HEK293T (cell line): ENCODE data around the gene ABLIM2.

ENCODE experiments used
- CTCF ChIA-PET: fragments of 350-600 bp; formaldehyde crosslinking; extraction: SDS; loops from one replicate; lab custom pipeline; 2021; ENCODE audit warnings: antibody characterized with exemption, inconsistent platforms; lab: Yijun Ruan, JAX
- POLR2A ChIA-PET: fragments of 350-600 bp; formaldehyde crosslinking; extraction: SDS; loops from one replicate; lab custom pipeline; 2020; ENCODE audit warnings: antibody characterized with exemption, inconsistent platforms; lab: Yijun Ruan, JAX
- DNase-seq: peaks from one replicate; pipeline ENCODE4 v3.0.0; 2012; ENCODE audit warnings: mixed read lengths; ENCODE audit errors: extremely low spot score
- ARNT ChIP-seq: fragments of 450-650 bp; IDR thresholded peaks from 2 replicates; pipeline ENCODE4 v1.6.1; 2017; ENCODE audit warnings: mild to moderate bottlenecking
- BHLHE40 ChIP-seq: fragments of 450-650 bp; IDR thresholded peaks from 2 replicates; pipeline ENCODE4 v1.6.1; 2016; ENCODE audit warnings: mild to moderate bottlenecking, moderate library complexity, borderline replicate concordance
- CTBP1 ChIP-seq: fragments of 450-650 bp; IDR thresholded peaks from 2 replicates; pipeline ENCODE4 v1.6.1; 2016; ENCODE audit warnings: borderline replicate concordance
- ELF4 ChIP-seq: fragments of 450-650 bp; IDR thresholded peaks from 2 replicates; pipeline ENCODE4 v1.6.1; 2017; ENCODE audit warnings: antibody characterized with exemption
- FOXA1 ChIP-seq: fragments of 450-650 bp; IDR thresholded peaks from 2 replicates; pipeline ENCODE4 v1.6.1; 2016; ENCODE audit warnings: mild to moderate bottlenecking
- FOXK2 ChIP-seq: fragments of 450-650 bp; IDR thresholded peaks from 2 replicates; pipeline ENCODE4 v1.6.1; 2016; ENCODE audit warnings: mild to moderate bottlenecking
- FOXM1 ChIP-seq: fragments of 450-650 bp; IDR thresholded peaks from 2 replicates; pipeline ENCODE4 v1.6.1; 2017; ENCODE audit warnings: mild to moderate bottlenecking, borderline replicate concordance
- HDGF ChIP-seq: fragments of 450-650 bp; IDR thresholded peaks from 2 replicates; pipeline ENCODE4 v1.6.1; 2017; ENCODE audit warnings: antibody characterized with exemption, borderline replicate concordance
- L3MBTL2 ChIP-seq: fragments of 450-650 bp; conservative IDR thresholded peaks from 2 replicates; pipeline ENCODE4 v1.6.1; 2016; ENCODE audit warnings: mild to moderate bottlenecking
- LEF1 ChIP-seq: fragments of 450-650 bp; IDR thresholded peaks from 2 replicates; pipeline ENCODE4 v1.6.1; 2017; ENCODE audit warnings: mild to moderate bottlenecking, borderline replicate concordance
- NFRKB ChIP-seq: fragments of 450-650 bp; IDR thresholded peaks from 2 replicates; pipeline ENCODE4 v1.6.1; 2016; ENCODE audit warnings: mild to moderate bottlenecking, moderate library complexity
- SP1 ChIP-seq: fragments of 450-650 bp; IDR thresholded peaks from 2 replicates; pipeline ENCODE4 v1.6.1; 2017
- SUZ12 ChIP-seq: fragments of 450-650 bp; IDR thresholded peaks from 2 replicates; pipeline ENCODE4 v1.6.1; 2016; ENCODE audit warnings: mild to moderate bottlenecking
- TARDBP ChIP-seq: fragments of 450-650 bp; IDR thresholded peaks from 2 replicates; pipeline ENCODE4 v1.6.1; 2016
- ZNF384 ChIP-seq: fragments of 450-650 bp; IDR thresholded peaks from 2 replicates; pipeline ENCODE4 v1.6.1; 2016
- TF ChIP-seq, protein P1 (sequence below): fragments of 450-650 bp; IDR thresholded peaks from 2 replicates; pipeline ENCODE4 v1.6.1; 2016

ABLIM2 gene

DNA sequence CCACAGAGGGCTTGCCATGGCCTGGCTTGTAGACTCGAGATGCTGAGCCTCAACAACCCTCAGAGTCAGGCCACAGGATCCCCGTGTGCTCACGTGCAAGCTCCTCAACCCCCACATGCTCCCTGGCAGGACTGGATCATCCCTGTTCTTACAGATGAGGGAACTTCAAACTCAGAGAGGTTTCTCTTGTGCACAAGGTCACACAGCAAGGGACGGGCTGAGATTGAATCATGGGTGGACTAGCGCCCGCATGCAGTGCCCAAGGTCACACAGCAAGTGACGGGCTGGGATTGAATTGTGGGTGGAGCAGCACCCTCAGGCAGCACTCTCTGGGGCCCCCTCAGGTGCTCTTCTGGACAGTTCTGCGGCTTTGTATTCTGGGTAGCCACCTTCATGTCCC, 158.4 kb downstream of the ABLIM2 start:
- DNase-seq, result no peak
- POLR2A ChIA-PET, result no interaction called here
- CTCF ChIA-PET, result no interaction called here
- TF ChIP-seq ELF4 (no peak), ARNT (no peak)
- TF ChIP-seq, protein P1, sequence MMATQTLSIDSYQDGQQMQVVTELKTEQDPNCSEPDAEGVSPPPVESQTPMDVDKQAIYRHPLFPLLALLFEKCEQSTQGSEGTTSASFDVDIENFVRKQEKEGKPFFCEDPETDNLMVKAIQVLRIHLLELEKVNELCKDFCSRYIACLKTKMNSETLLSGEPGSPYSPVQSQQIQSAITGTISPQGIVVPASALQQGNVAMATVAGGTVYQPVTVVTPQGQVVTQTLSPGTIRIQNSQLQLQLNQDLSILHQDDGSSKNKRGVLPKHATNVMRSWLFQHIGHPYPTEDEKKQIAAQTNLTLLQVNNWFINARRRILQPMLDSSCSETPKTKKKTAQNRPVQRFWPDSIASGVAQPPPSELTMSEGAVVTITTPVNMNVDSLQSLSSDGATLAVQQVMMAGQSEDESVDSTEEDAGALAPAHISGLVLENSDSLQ, result no peak

DNA sequence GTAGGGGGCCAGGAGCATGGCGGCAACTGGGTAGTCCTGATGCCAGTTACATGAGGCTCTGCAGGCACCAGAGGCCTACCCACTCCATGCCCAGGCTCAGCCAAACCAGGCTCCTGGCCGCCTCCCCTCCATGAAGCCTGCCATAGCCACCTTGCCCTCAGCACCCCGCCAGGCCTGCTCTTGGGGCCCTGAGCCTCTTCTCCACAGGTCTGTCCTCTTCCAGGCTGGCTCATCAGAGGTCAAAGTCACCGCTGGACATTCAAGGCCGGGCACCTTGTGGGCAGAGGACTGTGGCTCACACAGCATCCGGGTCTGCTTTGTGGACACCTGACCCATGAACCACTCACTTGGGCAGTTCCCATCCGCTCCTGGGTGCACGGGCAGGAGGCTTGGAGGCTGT, 158.9 kb downstream of the ABLIM2 start:
- TF ChIP-seq SUZ12 (no peak), LEF1 (no peak), CTBP1 (no peak), ZNF384 (no peak), HDGF (no peak), SP1 (no peak), ARNT (no peak), NFRKB (no peak), FOXM1 (no peak), L3MBTL2 (no peak), FOXA1 (no peak), ELF4 (no peak), BHLHE40 (no peak), FOXK2 (no peak), TARDBP (no peak)
- TF ChIP-seq, protein P1, result no peak
- ChIA-PET CTCF (no interaction called here), POLR2A (no interaction called here)
- no peak for DNase-seq

DNA sequence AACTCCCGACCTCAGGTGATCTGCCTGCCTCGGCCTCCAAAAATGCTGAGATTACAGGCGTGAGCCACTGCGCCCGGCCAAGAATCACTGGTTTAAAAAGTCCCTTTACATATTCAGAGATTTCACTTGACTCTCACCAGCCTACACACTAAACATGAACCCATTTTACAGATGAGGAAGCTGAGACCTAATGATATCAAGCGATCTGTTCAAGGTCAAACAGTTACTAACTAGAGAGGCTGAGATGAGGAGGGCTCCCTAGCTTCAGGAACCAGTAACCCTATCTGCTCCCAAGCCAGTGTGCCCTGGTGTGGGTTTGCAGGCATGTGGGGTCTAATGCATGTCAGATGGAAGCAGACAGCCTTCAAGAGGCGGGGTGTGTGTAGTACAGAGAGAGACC, 159.3 kb downstream of the ABLIM2 start:
- POLR2A ChIA-PET, result no interaction called here
- no peak for DNase-seq
- TF ChIP-seq NFRKB, result no peak
- TF ChIP-seq L3MBTL2, result no peak
- no peak for TF ChIP-seq BHLHE40
- no peak for TF ChIP-seq FOXM1
- TF ChIP-seq SP1, result no peak
- no peak for TF ChIP-seq HDGF
- TF ChIP-seq TARDBP, result no peak
- no peak for TF ChIP-seq CTBP1
- TF ChIP-seq ELF4, result no peak
- no peak for TF ChIP-seq SUZ12
- no peak for TF ChIP-seq LEF1
- CTCF ChIA-PET, result no interaction called here

DNA sequence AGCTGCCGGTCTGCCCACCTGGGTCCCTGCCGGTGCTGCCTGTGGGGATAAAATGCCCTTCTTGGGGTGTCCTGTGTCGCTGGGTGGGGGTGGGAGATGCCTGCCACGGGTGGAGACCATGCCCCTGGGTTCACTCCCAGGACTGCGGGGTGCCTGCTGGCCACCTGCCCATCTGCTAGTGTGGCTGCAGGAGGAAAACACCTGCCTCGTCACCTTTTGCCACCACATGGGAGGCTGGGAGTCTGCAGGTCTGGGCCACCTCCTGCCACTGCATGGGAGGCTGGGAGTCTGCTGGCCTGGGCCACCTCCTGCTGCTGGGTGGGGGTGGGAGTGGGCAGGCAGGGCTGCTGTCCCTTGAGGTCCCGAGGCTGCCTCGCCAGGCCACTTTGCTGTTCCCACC, 160.2 kb downstream of the ABLIM2 start:
- no peak for TF ChIP-seq HDGF
- no peak for TF ChIP-seq LEF1
- TF ChIP-seq SUZ12, result no peak
- POLR2A ChIA-PET, result no interaction called here
- CTCF ChIA-PET, result no interaction called here
- no peak for DNase-seq

DNA sequence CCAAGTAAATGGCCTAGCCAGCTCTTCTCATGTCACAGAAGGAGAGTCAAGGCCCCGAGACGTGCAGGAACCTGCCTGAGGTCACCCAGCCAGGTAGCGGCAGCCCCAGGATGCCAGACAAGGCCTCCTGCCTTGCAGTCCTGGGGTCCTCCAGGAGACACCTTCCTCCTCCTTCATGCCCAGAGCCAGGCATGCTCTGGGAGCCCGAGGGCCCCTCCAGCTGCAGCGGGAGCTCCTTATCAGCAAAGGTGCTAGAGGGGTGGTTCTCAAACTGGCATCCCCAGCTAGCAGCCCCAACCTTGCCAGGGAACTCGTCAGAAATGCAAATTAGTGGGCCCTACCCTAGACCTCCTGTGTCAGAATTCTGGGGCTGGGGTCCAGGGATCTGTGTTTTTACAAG, 162.7 kb downstream of the ABLIM2 start:
- POLR2A ChIA-PET, result no interaction called here
- CTCF ChIA-PET, result no interaction called here
- TF ChIP-seq CTBP1 (no peak), HDGF (no peak), NFRKB (no peak), FOXK2 (no peak), ZNF384 (no peak), SUZ12 (no peak), ELF4 (no peak), SP1 (no peak), TARDBP (no peak), LEF1 (no peak), BHLHE40 (no peak), L3MBTL2 (no peak), ARNT (no peak), FOXM1 (no peak), FOXA1 (no peak)
- TF ChIP-seq, protein P1, result no peak
- DNase-seq, result no peak

DNA sequence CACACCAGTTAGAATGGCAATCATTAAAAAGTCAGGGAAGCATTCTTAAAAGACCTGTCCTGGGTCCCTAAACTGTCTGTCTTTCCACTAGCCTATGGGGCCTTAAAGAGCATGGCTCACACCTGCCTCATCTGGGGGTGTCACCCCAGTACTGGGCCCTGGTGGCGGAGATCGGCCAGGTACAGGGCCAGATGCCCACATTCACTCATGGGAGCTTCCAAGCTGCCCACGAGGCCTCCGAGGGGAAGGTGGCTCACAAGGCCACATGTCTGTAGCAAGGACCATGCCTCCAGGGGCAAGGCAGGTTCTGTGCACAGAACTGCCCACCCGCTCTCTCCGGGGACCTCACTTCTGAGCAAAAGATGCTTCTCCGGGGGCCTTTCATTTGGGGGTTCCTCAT, 163.5 kb downstream of the ABLIM2 start:
- POLR2A ChIA-PET, result no interaction called here
- CTCF ChIA-PET, result no interaction called here
- DNase-seq, result no peak
- TF ChIP-seq FOXM1, result no peak
- no peak for TF ChIP-seq NFRKB
- TF ChIP-seq BHLHE40, result no peak
- TF ChIP-seq, protein P1, result no peak
- TF ChIP-seq CTBP1, result no peak
- TF ChIP-seq SP1, result no peak
- TF ChIP-seq ELF4, result no peak
- no peak for TF ChIP-seq SUZ12
